Left lung (tissue), 10 donors: ENCODE results near the gene ANO1. TPM values are rescaled to one million over a fixed set of nuclear protein-coding genes. Genes with fewer than 3 reads are reported as not detected.
A peak's percentile ranks its signal among the peaks of the same experiment; 100 is the strongest.

ENCODE experiments used
- ATAC-seq: fragments of 200-7000 bp; cut with Tn5 transposase; one replicate; pipeline ENCODE4 v1.9.1; 2020; ENCODE audit warnings: moderate library complexity
- DNase-seq, 4 donors: peaks; one replicate each; pipeline ENCODE4 v3.0.0-alpha.2; 2013 to 2020
- H3K27ac ChIP-seq, 2 donors: fragments of 200-600 bp; sonication (generic) in 1 of 2; one replicate each; pipeline versions ENCODE4 v1.5.0 to v1.8.0; 2020 to 2021
- H3K27me3 ChIP-seq, 2 donors: fragments of 200-600 bp; sonication (generic) in 1 of 2; one replicate each; pipeline versions ENCODE4 v1.5.0 to v1.8.0; 2020 to 2021
- H3K36me3 ChIP-seq, 2 donors: fragments of 200-600 bp; sonication (generic) in 1 of 2; one replicate each; pipeline versions ENCODE4 v1.5.0 to v1.8.0; 2020 to 2021
- H3K4me1 ChIP-seq, 2 donors: fragments of 200-600 bp; one replicate each; pipeline ENCODE4 v1.8.0; 2021
- H3K4me3 ChIP-seq, 2 donors: fragments of 200-600 bp; sonication (generic) in 1 of 2; one replicate each; pipeline versions ENCODE4 v1.5.0 to v1.8.0; 2020 to 2021; ENCODE audit warnings: mild to moderate bottlenecking in 1 of 2
- H3K9me3 ChIP-seq, 2 donors: fragments of 200-600 bp; sonication (generic) in 1 of 2; one replicate each; pipeline versions ENCODE4 v1.5.0 to v1.8.0; 2020 to 2021
- CTCF ChIP-seq, 2 donors: fragments of 200-600 bp; sonication (generic) in 1 of 2; IDR thresholded peaks; one replicate each; pipeline versions ENCODE4 v1.5.0 to v1.8.0; 2021; ENCODE audit warnings: antibody characterized with exemption in 2 of 2
- intact Hi-C, 2 donors: fragments of 100-400 bp; cut with DNase I; formaldehyde crosslinking; loops; one replicate each; pipeline versions ENCODE4 v1.11.2 to v1.14.2; 2022
- polyA plus RNA-seq, 6 donors: library from polyadenylated mRNA; unstranded; fragments of 120-200 nt; gene quantifications; one replicate each; pipeline ENCODE4 v1.2.1, GENCODE V29; 2013; ENCODE audit not compliant: insufficient read length in 6 of 6
- total RNA-seq, 2 donors: library from RNA; stranded (reverse); fragmentation: NEBNext Ultra II Directional; extraction: Animal tissue kit (Norgen Biotek cat#: 25700); gene quantifications; one replicate each; pipeline ENCODE4 v1.2.1, GENCODE V29; 2021
- donor health status: DM: no; HTN: yes; CAD: no.
- donor health status: DM: no; HTN: no; CAD: no.

The ANO1 gene
- total and polyA plus RNA-seq, 8 donors, result 4.9 to 13.2 (median 7.0) TPM

- TF ChIP-seq CTCF (IDR thresholded peaks at IDR 0.05), result no peak
- no peaks in the 10 kb centered on the region for H3K4me1 ChIP-seq
- ATAC-seq, result peak; percentile 35
- H3K27me3 ChIP-seq, result peaks cover 13 to 54% of the 10 kb centered on the region in 2 donors
- intact Hi-C loops, result no loop called here
- H3K4me3 ChIP-seq, result no peak overlapping the region
- H3K36me3 ChIP-seq, result no peaks in the 10 kb centered on the region
- H3K9me3 ChIP-seq, result no peaks in the 10 kb centered on the region
- peak in 1 of 4 donors; percentile 67 for DNase-seq
- no peak overlapping the region for H3K27ac ChIP-seq
These were observed 2.6 kb downstream of the ANO1 start for GRCh38 chr11:70080763-70081162.

GRCh38 chr11:70082829-70083228 is 4.7 kb downstream of the ANO1 start:
- ATAC-seq (no peak), DNase-seq (peak in 1 of 4 donors; percentile 15)
- H3K36me3 ChIP-seq, result no peaks in the 10 kb centered on the region
- H3K27me3 ChIP-seq, result peaks cover 8 to 49% of the 10 kb centered on the region in 2 donors
- intact Hi-C loops, result no loop called here
- no peak for TF ChIP-seq CTCF (IDR thresholded peaks at IDR 0.05)
- H3K4me3 ChIP-seq, result no peak overlapping the region
- no peaks in the 10 kb centered on the region for H3K9me3 ChIP-seq
- no peak overlapping the region for H3K27ac ChIP-seq
- H3K4me1 ChIP-seq, result no peaks in the 10 kb centered on the region

GRCh38 chr11:70084046-70084984 is 6.2 kb downstream of the ANO1 start:
- H3K27ac ChIP-seq, result no peak overlapping the region
- no peak overlapping the region for H3K4me3 ChIP-seq
- peaks cover under 1 to 40% of the 10 kb centered on the region in 2 donors for H3K27me3 ChIP-seq
- no peaks in the 10 kb centered on the region for H3K36me3 ChIP-seq
- TF ChIP-seq CTCF (IDR thresholded peaks at IDR 0.05), result no peak
- ATAC-seq, result no peak
- intact Hi-C loops, result no loop called here
- peak in 1 of 4 donors; percentile 58 for DNase-seq
- H3K4me1 ChIP-seq, result no peaks in the 10 kb centered on the region
- H3K9me3 ChIP-seq, result no peaks in the 10 kb centered on the region

- Histone ChIP-seq H3K27me3 (peaks cover 0 to 22% of the 10 kb centered on the region in 2 donors), H3K9me3 (no peaks in the 10 kb centered on the region), H3K4me3 (no peak overlapping the region), H3K36me3 (no peaks in the 10 kb centered on the region), H3K27ac (no peak overlapping the region), H3K4me1 (no peaks in the 10 kb centered on the region)
- TF ChIP-seq CTCF (IDR thresholded peaks at IDR 0.05), result no peak
- intact Hi-C loops, result no loop called here
- DNase-seq (peak in 1 of 4 donors; percentile 51), ATAC-seq (no peak)
These were observed 8.0 kb downstream of the ANO1 start for GRCh38 chr11:70085815-70086769.
